GM19023 (cell line): ENCODE results near the gene GPR37.

Source experiments
- ATAC-seq: cut with Tn5 transposase; IDR thresholded peaks from one replicate; pipeline ENCODE4 v1.9.1; 2021; ENCODE audit warnings: mild to moderate bottlenecking, moderate library complexity; ENCODE audit not compliant: unreplicated experiment

The GPR37 gene, protein sequence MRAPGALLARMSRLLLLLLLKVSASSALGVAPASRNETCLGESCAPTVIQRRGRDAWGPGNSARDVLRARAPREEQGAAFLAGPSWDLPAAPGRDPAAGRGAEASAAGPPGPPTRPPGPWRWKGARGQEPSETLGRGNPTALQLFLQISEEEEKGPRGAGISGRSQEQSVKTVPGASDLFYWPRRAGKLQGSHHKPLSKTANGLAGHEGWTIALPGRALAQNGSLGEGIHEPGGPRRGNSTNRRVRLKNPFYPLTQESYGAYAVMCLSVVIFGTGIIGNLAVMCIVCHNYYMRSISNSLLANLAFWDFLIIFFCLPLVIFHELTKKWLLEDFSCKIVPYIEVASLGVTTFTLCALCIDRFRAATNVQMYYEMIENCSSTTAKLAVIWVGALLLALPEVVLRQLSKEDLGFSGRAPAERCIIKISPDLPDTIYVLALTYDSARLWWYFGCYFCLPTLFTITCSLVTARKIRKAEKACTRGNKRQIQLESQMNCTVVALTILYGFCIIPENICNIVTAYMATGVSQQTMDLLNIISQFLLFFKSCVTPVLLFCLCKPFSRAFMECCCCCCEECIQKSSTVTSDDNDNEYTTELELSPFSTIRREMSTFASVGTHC

GRCh38 chr7:124765401-124766352 lies at the start of gene GPR37:
Gene GPR37 (minus strand): TSS chr7:124765792. CDS start chr7:124764976, 816 bp downstream.
- ATAC-seq: peak; percentile 81

DNA sequence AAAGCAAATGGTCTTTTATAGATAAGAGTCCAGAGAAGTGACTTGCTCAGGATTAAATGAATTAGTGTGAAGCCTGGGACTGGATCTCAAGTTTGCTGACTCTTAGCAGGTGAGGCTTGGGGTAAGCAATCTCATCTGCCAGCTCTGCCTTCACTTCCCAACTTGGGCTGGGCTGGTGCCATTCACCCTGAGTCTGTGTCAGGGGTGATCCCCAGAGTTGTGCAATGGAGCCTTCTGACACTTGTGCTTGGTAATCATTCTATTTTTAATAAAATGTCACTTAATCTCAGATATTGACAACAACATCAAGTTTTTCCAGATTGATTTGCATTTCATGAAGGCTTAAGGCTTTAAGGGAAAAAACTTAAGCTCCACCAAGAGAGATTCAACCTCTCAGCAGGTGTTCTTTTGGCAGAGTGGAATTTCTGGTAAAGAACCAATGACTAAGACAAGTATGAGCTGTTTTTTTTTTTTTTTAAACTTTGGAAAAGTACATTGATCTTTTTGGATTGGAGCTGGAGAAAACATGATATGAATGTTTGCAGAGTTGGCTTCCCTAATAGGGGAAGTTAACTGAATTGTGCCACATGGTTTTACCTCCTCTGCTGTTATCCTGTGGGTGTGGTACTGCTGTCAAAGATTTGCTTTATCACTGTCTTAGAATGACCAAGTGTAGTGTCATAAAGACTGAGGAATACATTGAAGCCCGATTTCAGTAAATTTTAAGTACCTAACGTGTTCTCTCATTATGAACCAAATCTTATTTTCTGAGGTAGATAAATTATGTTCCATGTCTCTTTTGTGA lies 48.6 kb upstream of the GPR37 start:
- no peak for ATAC-seq

GRCh38 chr7:124812764-124813163 lies 47.2 kb upstream of the GPR37 start:
- no peak for ATAC-seq

GRCh38 chr7:124811341-124811740 lies 45.7 kb upstream of the GPR37 start:
- no peak for ATAC-seq

DNA sequence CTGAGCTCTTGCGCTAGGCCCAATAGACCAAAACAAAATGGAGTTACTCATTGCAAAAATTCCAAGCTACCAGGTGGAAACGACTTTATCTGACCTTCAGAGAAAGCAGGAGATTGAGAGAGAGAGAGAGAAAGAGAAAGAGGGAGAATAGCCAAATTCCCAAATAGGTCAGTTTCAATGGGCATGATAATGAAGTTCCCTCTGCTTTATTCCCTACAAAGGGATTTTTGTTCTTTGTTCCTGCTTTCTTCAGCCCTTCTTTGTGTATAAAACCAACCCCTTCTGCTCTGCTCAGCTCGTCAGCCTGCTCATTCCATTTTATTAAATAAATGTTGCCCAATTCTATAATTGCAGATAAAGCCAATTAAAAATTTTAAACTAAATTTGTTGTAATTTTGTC lies 45.0 kb upstream of the GPR37 start:
- no peak for ATAC-seq

DNA sequence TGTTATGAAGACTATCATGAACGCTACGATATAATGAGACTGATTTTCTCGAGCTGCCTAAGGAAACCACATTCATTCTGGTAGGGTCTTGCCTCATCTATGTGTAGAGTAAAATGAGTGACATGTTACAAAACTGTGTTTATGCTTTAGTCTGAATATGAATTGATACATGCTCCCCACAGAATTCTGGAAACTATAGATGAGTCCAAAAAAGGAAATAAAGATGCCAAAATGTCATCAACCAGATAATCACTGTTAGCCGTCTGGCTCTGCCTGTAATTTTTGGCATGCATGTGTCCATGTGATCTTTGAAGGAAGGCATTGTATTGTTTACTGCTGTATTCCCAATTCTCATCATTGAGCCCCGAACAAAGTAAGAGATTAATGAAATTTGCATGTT lies 42.6 kb upstream of the GPR37 start:
- ATAC-seq: no peak

- no peak for ATAC-seq
These were observed 35.8 kb upstream of the GPR37 start for GRCh38 chr7:124801330-124801895.

GRCh38 chr7:124800386-124800785 lies 34.8 kb upstream of the GPR37 start:
- no peak for ATAC-seq

DNA sequence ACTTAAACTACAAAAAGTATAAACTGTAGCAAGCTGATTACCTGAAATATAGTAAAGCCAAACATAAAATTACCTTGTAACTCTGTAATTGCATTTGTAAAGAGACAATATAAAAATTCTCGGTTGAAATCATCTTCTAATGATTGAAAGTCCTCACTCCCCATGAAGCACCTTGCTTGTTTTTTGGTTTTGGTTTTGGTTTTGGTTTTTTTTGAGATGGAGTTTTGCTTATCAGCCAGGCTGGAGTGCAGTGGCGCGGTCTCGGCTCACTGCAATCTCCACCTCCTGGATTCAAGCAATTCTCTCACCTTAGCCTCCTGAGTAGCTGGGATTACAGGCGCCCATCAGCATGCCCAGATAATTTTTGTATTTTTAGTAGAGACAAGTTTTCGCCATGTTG lies 33.9 kb upstream of the GPR37 start:
- ATAC-seq: no peak

DNA sequence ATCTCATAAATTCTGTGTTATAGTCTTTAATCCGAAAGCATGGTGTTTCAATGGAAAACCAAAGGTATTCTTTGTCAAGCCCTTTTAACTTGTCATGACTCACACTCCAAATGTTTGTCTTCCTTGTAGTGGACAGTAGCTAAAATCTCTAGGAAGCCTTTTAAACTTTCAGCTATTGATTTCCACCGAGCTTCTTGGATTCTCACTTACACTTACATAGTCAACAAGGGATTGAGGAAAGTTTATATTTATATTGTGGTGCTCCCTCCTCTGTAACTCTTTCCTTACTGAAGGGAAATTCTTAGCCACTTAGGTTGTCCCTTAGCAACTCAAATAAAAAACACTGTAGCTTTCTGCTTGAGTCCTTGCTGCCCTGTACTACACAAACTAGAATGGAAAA lies 31.2 kb upstream of the GPR37 start:
- no peak for ATAC-seq

DNA sequence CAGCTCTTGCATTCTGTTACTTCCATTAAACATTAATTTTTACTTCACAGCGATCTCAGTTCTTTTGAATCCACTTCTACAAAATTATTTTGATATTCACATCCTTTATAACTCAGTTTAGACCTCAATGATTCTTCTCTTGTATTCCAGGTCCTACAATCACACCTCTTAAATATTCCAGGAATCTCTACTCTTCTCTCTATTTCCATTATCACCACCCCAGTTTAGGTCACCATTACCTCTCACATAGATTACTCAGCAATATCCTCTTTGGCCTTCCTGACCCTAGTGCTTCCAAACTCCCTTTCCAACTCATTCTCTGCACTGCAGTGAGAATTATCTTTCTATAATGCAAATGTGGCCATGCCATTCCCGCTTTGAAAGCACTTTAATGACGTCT lies 27.1 kb upstream of the GPR37 start:
- ATAC-seq: no peak

DNA sequence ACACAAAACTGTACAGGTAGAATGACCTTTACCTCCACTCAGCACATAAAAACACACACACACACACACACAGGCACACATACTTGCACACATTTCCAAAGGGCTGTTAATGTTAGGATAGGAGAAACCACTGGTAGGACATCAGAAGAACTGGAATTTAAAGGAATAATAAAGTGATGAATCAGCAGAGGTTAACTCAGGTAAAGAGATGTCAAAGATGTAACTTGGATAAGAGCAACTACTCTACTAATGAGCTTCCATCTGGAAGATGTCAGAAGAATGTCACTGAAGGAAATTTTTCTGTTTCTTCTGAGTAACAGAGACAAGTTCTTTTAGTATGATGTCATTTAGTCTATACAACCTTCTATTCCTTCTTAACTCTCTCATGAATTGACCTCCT lies 26.4 kb upstream of the GPR37 start:
- no peak for ATAC-seq

DNA sequence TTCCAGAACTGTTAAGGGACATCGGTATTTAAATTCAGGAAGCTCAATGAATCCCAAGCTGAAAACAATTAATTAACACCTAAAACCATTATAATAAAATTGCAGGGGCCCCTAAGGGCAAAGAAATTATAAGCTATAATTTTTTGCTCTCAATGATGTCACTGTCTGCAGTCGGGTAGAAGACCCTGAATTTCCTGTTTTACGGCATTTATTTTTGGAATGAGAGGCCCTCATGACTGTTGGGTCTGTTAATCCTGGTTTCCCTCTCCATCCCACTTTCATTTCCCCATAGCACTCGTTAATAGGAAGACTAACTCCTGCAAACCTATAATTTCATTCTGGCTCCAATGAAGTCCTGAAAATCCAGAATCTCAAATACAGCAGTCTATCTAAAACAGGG lies 25.8 kb upstream of the GPR37 start:
- no peak for ATAC-seq

GRCh38 chr7:124790645-124791044 lies 25.1 kb upstream of the GPR37 start:
- ATAC-seq: no peak

DNA sequence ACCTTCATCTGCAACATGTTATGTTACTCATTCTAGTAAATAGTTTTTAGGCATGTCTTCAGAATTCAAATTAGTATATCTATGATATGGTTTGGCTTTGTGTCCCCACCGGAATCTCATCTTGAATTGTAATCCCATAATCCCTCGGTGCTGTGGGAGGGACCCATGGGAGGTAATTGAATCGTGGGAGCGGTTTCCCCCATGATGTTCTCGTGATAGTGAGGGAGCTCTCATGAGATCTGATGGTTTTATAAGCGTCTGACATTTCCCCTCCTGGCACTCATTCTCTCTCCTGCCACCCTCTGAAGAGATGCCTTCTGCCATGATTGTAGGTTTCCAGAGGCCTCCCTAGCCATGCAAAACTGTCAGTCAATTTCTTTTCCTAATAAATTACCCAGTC lies 20.4 kb upstream of the GPR37 start:
- no peak for ATAC-seq

DNA sequence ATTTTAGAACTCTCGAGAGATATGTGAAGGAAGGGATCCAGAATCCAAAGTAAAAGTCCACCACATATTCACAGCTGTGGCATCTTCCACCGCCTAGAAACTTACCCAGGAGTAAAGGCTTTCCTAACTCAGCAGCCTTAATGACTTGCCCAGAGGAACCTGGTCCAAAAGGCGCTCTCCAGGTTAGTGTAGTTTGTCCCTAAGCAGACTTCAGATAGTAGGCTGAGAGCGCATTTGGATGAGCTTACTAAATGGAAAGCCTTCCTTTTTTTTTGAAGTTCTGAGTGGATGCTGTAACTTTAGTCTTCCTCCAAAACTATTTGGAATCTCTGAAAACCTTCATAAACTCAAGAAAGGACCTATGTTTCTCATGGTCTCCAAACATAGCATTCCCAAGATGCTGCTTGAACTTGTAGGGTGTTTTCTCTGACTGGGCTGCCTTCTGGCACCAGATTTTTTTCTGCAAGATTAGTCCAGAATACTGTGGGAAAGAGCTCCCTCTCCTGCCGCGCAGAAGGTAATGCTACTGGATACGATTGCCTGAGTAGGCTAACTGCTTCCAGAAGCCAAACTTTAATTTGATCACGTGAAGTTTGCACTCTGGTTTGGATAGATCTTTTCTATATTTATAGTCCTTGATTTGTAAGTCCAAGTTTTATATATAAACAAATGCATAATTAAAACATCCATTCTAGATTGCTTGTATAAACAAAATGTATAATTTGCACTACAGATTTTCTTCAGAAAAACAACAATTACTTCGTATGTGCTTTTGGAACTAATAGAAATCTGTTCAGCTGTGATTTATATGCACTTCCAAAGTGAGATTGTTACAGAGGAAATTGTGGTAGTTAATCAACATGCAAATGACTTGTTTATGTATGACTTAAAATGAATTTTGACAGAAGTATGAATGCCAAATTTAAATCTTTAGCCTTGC lies 19.6 kb upstream of the GPR37 start:
- peak; percentile 77 for ATAC-seq

DNA sequence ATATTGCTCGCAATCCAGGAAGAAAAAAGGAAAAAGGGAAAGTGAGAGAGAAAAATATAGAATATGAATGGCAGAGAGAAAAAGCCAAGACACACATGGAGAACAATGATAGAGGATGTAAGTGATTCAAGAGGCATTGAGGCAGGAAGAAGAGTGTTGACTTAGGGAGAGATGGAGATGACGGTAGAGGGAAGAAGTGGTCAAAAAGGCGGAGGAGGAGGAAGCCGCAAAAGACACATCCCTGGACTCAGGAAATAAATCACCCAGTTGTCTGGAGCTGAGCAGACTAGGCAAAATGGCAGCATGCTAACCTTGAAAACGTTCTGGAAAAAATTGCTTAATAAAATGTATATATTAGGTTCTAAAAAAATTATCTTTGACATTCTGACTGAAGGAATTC lies 17.7 kb upstream of the GPR37 start:
- no peak for ATAC-seq

- no peak for ATAC-seq
These were observed 16.5 kb upstream of the GPR37 start for GRCh38 chr7:124781907-124782734.
